ENCODE measurements around the gene TSHZ3. TPM values are rescaled to one million over a fixed set of nuclear protein-coding genes. Genes with fewer than 3 reads are reported as not detected.
A peak's percentile ranks its signal among the peaks of the same experiment; 100 is the strongest.

TSHZ3 gene
- polyA plus RNA-seq, 1 experiment, result 5.1 TPM

- Histone ChIP-seq H3K27me3 (ENCODE audit: control insufficient read depth, insufficient read depth, low read length) (no peaks in the 10 kb centered on the region), H3K4me3 (ENCODE audit: low read depth, low read length) (no peak overlapping the region), H3K36me3 (ENCODE audit: control insufficient read depth, insufficient read depth, low read length) (peaks cover 1% of the 10 kb centered on the region; the same call in 1 of the 2 replicates)
- CTCF ChIA-PET, result interaction anchor here (0.5 to 1.5 kb wide), 3 partner anchors 11 to 431 kb away, joined by 3 to 5 read pairs (median 3); no protein-coding TSS in a partner anchor
- no peak for DNase-seq (ENCODE audit: low read depth)
- POLR2A ChIA-PET, result interaction anchor here (0.6 kb wide), 1 partner anchor 89 kb away, joined by 3 read pairs; no protein-coding TSS in a partner anchor
- TF ChIP-seq CTCF (IDR thresholded peaks at IDR 0.05; ENCODE audit: insufficient read depth, low read depth, low read length), result no peak
Observed at GRCh38 chr19:31319465-31319864, 29.8 kb downstream of the TSHZ3 start.

GRCh38 chr19:31318790-31319425 lies 30.3 kb downstream of the TSHZ3 start:
- Histone ChIP-seq H3K4me3 (ENCODE audit: low read depth, low read length) (no peak overlapping the region), H3K36me3 (ENCODE audit: control insufficient read depth, insufficient read depth, low read length) (peaks cover 1% of the 10 kb centered on the region; the same call in 1 of the 2 replicates), H3K27me3 (ENCODE audit: control insufficient read depth, insufficient read depth, low read length) (no peaks in the 10 kb centered on the region)
- CTCF ChIA-PET, result interaction anchor here (1.5 kb wide), 1 partner anchor 11 kb away, joined by 5 read pairs; no protein-coding TSS in a partner anchor
- POLR2A ChIA-PET, result interaction anchor here (0.6 kb wide), 1 partner anchor 90 kb away, joined by 3 read pairs; no protein-coding TSS in a partner anchor
- no peak for DNase-seq (ENCODE audit: low read depth)
- no peak for TF ChIP-seq CTCF (IDR thresholded peaks at IDR 0.05; ENCODE audit: insufficient read depth, low read depth, low read length)

GRCh38 chr19:31317570-31317969 lies 31.7 kb downstream of the TSHZ3 start:
- POLR2A ChIA-PET, result no interaction called here
- H3K27me3 ChIP-seq (ENCODE audit: control insufficient read depth, insufficient read depth, low read length), result no peaks in the 10 kb centered on the region
- H3K36me3 ChIP-seq (ENCODE audit: control insufficient read depth, insufficient read depth, low read length), result peaks cover 1% of the 10 kb centered on the region; the same call in 1 of the 2 replicates
- DNase-seq (ENCODE audit: low read depth), result no peak
- no peak overlapping the region for H3K4me3 ChIP-seq (ENCODE audit: low read depth, low read length)
- no peak for TF ChIP-seq CTCF (IDR thresholded peaks at IDR 0.05; ENCODE audit: insufficient read depth, low read depth, low read length)
- CTCF ChIA-PET, result interaction anchor here (0.8 to 1.5 kb wide), 2 partner anchors 14 to 80 kb away, joined by 3 to 4 read pairs; no protein-coding TSS in a partner anchor

- no peak for DNase-seq (ENCODE audit: low read depth)
- Histone ChIP-seq H3K4me3 (ENCODE audit: low read depth, low read length) (no peak overlapping the region), H3K27me3 (ENCODE audit: control insufficient read depth, insufficient read depth, low read length) (no peaks in the 10 kb centered on the region), H3K36me3 (ENCODE audit: control insufficient read depth, insufficient read depth, low read length) (peaks cover 1% of the 10 kb centered on the region; the same call in 1 of the 2 replicates)
- TF ChIP-seq CTCF (IDR thresholded peaks at IDR 0.05; ENCODE audit: insufficient read depth, low read depth, low read length), result no peak
- ChIA-PET POLR2A (no interaction called here), CTCF (interaction anchor here (0.6 to 1.5 kb wide), 3 partner anchors 15 to 80 kb away, joined by 3 to 4 read pairs (median 3); no protein-coding TSS in a partner anchor)
Observed at GRCh38 chr19:31317093-31317492, 32.1 kb downstream of the TSHZ3 start.

GRCh38 chr19:31316201-31316951 lies 32.9 kb downstream of the TSHZ3 start:
- ChIA-PET CTCF (interaction anchor here (0.8 to 1.5 kb wide), 3 partner anchors 15 to 82 kb away, joined by 3 to 4 read pairs (median 3); no protein-coding TSS in a partner anchor), POLR2A (no interaction called here)
- DNase-seq (ENCODE audit: low read depth), result no peak
- Histone ChIP-seq H3K36me3 (ENCODE audit: control insufficient read depth, insufficient read depth, low read length) (peaks cover 1% of the 10 kb centered on the region; the same call in 1 of the 2 replicates), H3K27me3 (ENCODE audit: control insufficient read depth, insufficient read depth, low read length) (no peaks in the 10 kb centered on the region), H3K4me3 (ENCODE audit: low read depth, low read length) (peak overlapping the region; percentile 5; the same call in 1 of the 2 replicates)
- no peak for TF ChIP-seq CTCF (IDR thresholded peaks at IDR 0.05; ENCODE audit: insufficient read depth, low read depth, low read length)

Measured in BJ (cell line).